ENCODE measurements around the gene ZNF747. TPM values are rescaled to one million over a fixed set of nuclear protein-coding genes. Genes with fewer than 3 reads are reported as not detected.

The ZNF747 gene
- total RNA-seq, 4 donors from 2014 or later, result 7.8 to 12.1 (median 10.1) TPM

- TF ChIP-seq CTCF (IDR thresholded peaks at IDR 0.05; ENCODE audit: low read depth), result no peak
Observed at GRCh38 chr16:30562021-30562420, 27.4 kb upstream of the ZNF747 start.

- TF ChIP-seq CTCF (IDR thresholded peaks at IDR 0.05; ENCODE audit: low read depth), result no peak
Observed at GRCh38 chr16:30561089-30561816, 26.6 kb upstream of the ZNF747 start.

- TF ChIP-seq CTCF (IDR thresholded peaks at IDR 0.05; ENCODE audit: low read depth), result no peak
Observed at GRCh38 chr16:30559690-30560089, 25.0 kb upstream of the ZNF747 start.

- no peak for TF ChIP-seq CTCF (IDR thresholded peaks at IDR 0.05; ENCODE audit: low read depth)
Observed at GRCh38 chr16:30558789-30559377, 24.2 kb upstream of the ZNF747 start.

- no peak for TF ChIP-seq CTCF (IDR thresholded peaks at IDR 0.05; ENCODE audit: low read depth)
Observed at GRCh38 chr16:30557957-30558788, 23.5 kb upstream of the ZNF747 start, which contains the start of gene ZNF764. Gene ZNF764 (minus strand): TSS chr16:30558374. CDS start chr16:30558182, 192 bp downstream.

- TF ChIP-seq CTCF (IDR thresholded peaks at IDR 0.05; ENCODE audit: low read depth), result no peak
Observed at GRCh38 chr16:30557707-30557956, 23.0 kb upstream of the ZNF747 start.

GRCh38 chr16:30556125-30556473 is 21.4 kb upstream of the ZNF747 start:
- TF ChIP-seq CTCF (IDR thresholded peaks at IDR 0.05; ENCODE audit: low read depth), result no peak

All from subcutaneous adipose tissue (tissue), 4 donors.